HCT116 (cell line): Measurements from ENCODE around the gene RTTN. TPM values are rescaled to one million over a fixed set of nuclear protein-coding genes. Genes with fewer than 3 reads are reported as not detected.

Experiments
- ATAC-seq: fragments of 200-7000 bp; cut with Tn5 transposase; 2 replicates; pipeline ENCODE4 v1.9.1; 2020; ENCODE audit warnings: mild to moderate bottlenecking, moderate library complexity
- BruUV-seq: library from RNA; stranded (reverse); fragments of 400-500 nt; replicated peaks from 2 replicates; lab custom pipeline; 2021; lab: Mats Ljungman, UMichigan
- CTCF ChIA-PET: fragments of 300-600 bp; sonication (Branson Sonifier 250); formaldehyde crosslinking; loops from one replicate; lab custom pipeline; 2021; ENCODE audit warnings: antibody characterized with exemption; lab: Charles Lee
- POLR2A ChIA-PET: fragments of 300-600, 350-600 bp; sonication (Branson Sonifier 250); formaldehyde crosslinking; loops from one replicate; lab custom pipeline; 2021; ENCODE audit warnings: antibody characterized with exemption; lab: Charles Lee
- RAD21 ChIA-PET, 2 experiments: fragments of 300-600 bp; sonication (Branson Sonifier 250); formaldehyde crosslinking; loops; one replicate each; lab custom pipeline; 2023; ENCODE audit warnings: low total read pairs in 2 of 2; ENCODE audit not compliant: uncharacterized antibody in 2 of 2, unreplicated experiment in 2 of 2, low non-redundant PET in 1 of 2; lab: Charles Lee
- DNase-seq: peaks from one replicate; pipeline ENCODE4 v3.0.0-alpha.2; 2010; ENCODE audit warnings: low read depth, low spot score
- H2AFZ ChIP-seq: fragments of 200-600 bp; shearing (Covaris generic), sonication (generic); 2 replicates; pipeline ENCODE4 v1.6.1; 2017; ENCODE audit warnings: low read depth, mixed run types, mixed read lengths, antibody characterized with exemption, low read length; ENCODE audit not compliant: poor library complexity, severe bottlenecking
- H3K27ac ChIP-seq: 2 replicates; pipeline ENCODE4 v1.5.1; 2012; ENCODE audit warnings: low read depth, low read length
- H3K27me3 ChIP-seq: fragments of 200-600 bp; sonication (generic); 2 replicates; pipeline ENCODE4 v1.6.1; 2016; ENCODE audit warnings: mixed run types, low read length, mixed read lengths; ENCODE audit not compliant: insufficient read depth
- H3K36me3 ChIP-seq, 2 experiments: fragments of 200-500 bp in 1 of 2; fragments of 200-600 bp in 1 of 2; sonication (Bioruptor generic) in 1 of 2; sonication (generic) in 1 of 2; 2 replicates each; pipeline versions ENCODE4 v1.5.1 to v1.6.1; 2014 to 2016; ENCODE audit warnings: low read length in 2 of 2, inconsistent platforms in 1 of 2, mixed read lengths in 1 of 2, mixed run types in 1 of 2; ENCODE audit not compliant: insufficient read depth in 2 of 2, control insufficient read depth in 1 of 2
- H3K4me1 ChIP-seq, 2 experiments: fragments of 200-600 bp in 1 of 2; sonication (generic) in 1 of 2; 2 replicates each; pipeline versions ENCODE4 v1.5.1 to v1.6.1; 2012 to 2017; ENCODE audit warnings: low read length in 2 of 2, inconsistent platforms in 1 of 2, mild to moderate bottlenecking in 1 of 2, mixed read lengths in 1 of 2, mixed run types in 1 of 2, moderate library complexity in 1 of 2; ENCODE audit not compliant: insufficient read depth in 2 of 2, control insufficient read depth in 1 of 2
- H3K4me2 ChIP-seq: fragments of 200-600 bp; sonication (generic); 2 replicates; pipeline ENCODE4 v1.6.1; 2017; ENCODE audit warnings: mixed run types, low read length, mixed read lengths
- H3K4me3 ChIP-seq, 2 experiments: fragments of 200-600 bp in 1 of 2; sonication (generic) in 1 of 2; replicated peaks in 1 of 2; 2 replicates each; pipeline ENCODE4 v1.5.1; 2011 to 2016; ENCODE audit warnings: low read length in 2 of 2, control low read depth in 1 of 2, low read depth in 1 of 2, mild to moderate bottlenecking in 1 of 2, mixed read lengths in 1 of 2, mixed run types in 1 of 2
- H3K79me2 ChIP-seq: fragments of 200-600 bp; sonication (generic); 2 replicates; pipeline ENCODE4 v1.6.1; 2017; ENCODE audit warnings: mild to moderate bottlenecking, mixed run types, low read length, moderate library complexity, mixed read lengths; ENCODE audit not compliant: insufficient read depth
- H3K9ac ChIP-seq: fragments of 200-600 bp; sonication (generic); 2 replicates; pipeline ENCODE4 v1.6.1; 2016; ENCODE audit warnings: low read length, mixed read lengths
- H3K9me2 ChIP-seq: fragments of 200-600 bp; sonication (generic), shearing (Covaris generic); 2 replicates; pipeline ENCODE4 v1.6.1; 2017; ENCODE audit warnings: mixed run types, mild to moderate bottlenecking, moderate library complexity; ENCODE audit not compliant: insufficient read depth
- H3K9me3 ChIP-seq, 2 experiments: fragments of 200-500 bp in 1 of 2; fragments of 200-600 bp in 1 of 2; sonication (Bioruptor generic) in 1 of 2; sonication (generic) in 1 of 2; 2 replicates each; pipeline ENCODE4 v1.6.1; 2014 to 2017; ENCODE audit warnings: low read length in 2 of 2, mixed read lengths in 2 of 2, inconsistent platforms in 1 of 2, low read depth in 1 of 2, mild to moderate bottlenecking in 1 of 2, mixed run types in 1 of 2, moderate library complexity in 1 of 2; ENCODE audit not compliant: control insufficient read depth in 1 of 2, insufficient read depth in 1 of 2
- H4K20me1 ChIP-seq: fragments of 200-600 bp; sonication (generic), shearing (Covaris generic); 2 replicates; pipeline ENCODE4 v1.6.1; 2017; ENCODE audit warnings: mixed run types, mild to moderate bottlenecking, moderate library complexity; ENCODE audit not compliant: insufficient read depth
- ATF3 ChIP-seq: IDR thresholded peaks from 2 replicates; pipeline ENCODE4 v1.6.1; 2012
- CBX3 ChIP-seq: IDR thresholded peaks from 2 replicates; pipeline ENCODE4 v1.6.1; 2012; ENCODE audit warnings: low read depth
- CEBPB ChIP-seq: IDR thresholded peaks from 2 replicates; pipeline ENCODE4 v1.6.1; 2012; ENCODE audit warnings: low read depth
- ELF1 ChIP-seq: IDR thresholded peaks from 2 replicates; pipeline ENCODE4 v1.6.1; 2012; ENCODE audit warnings: low read depth, borderline replicate concordance
- EZH2 ChIP-seq: fragments of 200-600 bp; sonication (generic); IDR thresholded peaks from 2 replicates; pipeline ENCODE4 v1.6.1; 2017; ENCODE audit warnings: antibody characterized with exemption, mixed run types
- EZH2phosphoT487 ChIP-seq: fragments of 200-600 bp; IDR thresholded peaks from 2 replicates; pipeline ENCODE4 v1.6.1; 2018; ENCODE audit warnings: antibody characterized with exemption, borderline replicate concordance
- MAX ChIP-seq: IDR thresholded peaks from 2 replicates; pipeline ENCODE4 v1.6.1; 2012
- POLR2AphosphoS5 ChIP-seq: IDR thresholded peaks from 2 replicates; pipeline ENCODE4 v1.6.1; 2011; ENCODE audit warnings: mild to moderate bottlenecking, low read depth, low read length, moderate library complexity
- REST ChIP-seq: IDR thresholded peaks from 2 replicates; pipeline ENCODE4 v1.6.1; 2012; ENCODE audit warnings: low read depth
- SIN3A ChIP-seq: IDR thresholded peaks from 2 replicates; pipeline ENCODE4 v1.6.1; 2012; ENCODE audit warnings: low read depth
- YY1 ChIP-seq: IDR thresholded peaks from 2 replicates; pipeline ENCODE4 v1.6.1; 2011; ENCODE audit warnings: low read length, low read depth, moderate library complexity, mild to moderate bottlenecking; ENCODE audit not compliant: insufficient replicate concordance; ENCODE audit errors: extremely low read depth
- intact Hi-C: fragments of 100-400 bp; cut with micrococcal nuclease; formaldehyde crosslinking; loops from 2 replicates; pipeline ENCODE4 v1.10.0; 2022
- total RNA-seq: library from RNA; stranded (reverse); gene quantifications from one replicate; pipeline ENCODE4 v1.2.1, GENCODE V29; 2021; ENCODE audit not compliant: unreplicated experiment

The RTTN gene
- total RNA-seq, 1 experiment from 2014 or later = 41.2 TPM

- ATAC-seq = no peak
- CTCF ChIA-PET = no interaction called here
Measured at GRCh38 chr18:70148039-70148938, 57.2 kb downstream of the RTTN start.

More at GRCh38 chr18:70148039-70148938, 57.2 kb downstream of the RTTN start:
- no peak for DNase-seq
- Histone ChIP-seq H2AFZ (no peak overlapping the region), H3K4me1 (no peaks in the 10 kb centered on the region), H3K36me3 (peaks cover 14 to 39% of the 10 kb centered on the region in 2 experiments; a peak in 3 of 4 replicates), H4K20me1 (no peaks in the 10 kb centered on the region), H3K4me2 (no peak overlapping the region), H3K4me3 (no peak overlapping the region), H3K9me3 (no peaks in the 10 kb centered on the region), H3K9me2 (no peaks in the 10 kb centered on the region), H3K9ac (no peak overlapping the region), H3K27ac (no peak overlapping the region), H3K79me2 (no peaks in the 10 kb centered on the region; the same call in 1 of the 2 replicates), H3K27me3 (no peaks in the 10 kb centered on the region)
- POLR2A ChIA-PET = no interaction called here
- intact Hi-C loops = no loop called here
- no TSS peak for BruUV-seq
- TF ChIP-seq SIN3A (no peak), CEBPB (no peak), POLR2AphosphoS5 (no peak), REST (no peak), EZH2 (no peak), EZH2phosphoT487 (no peak), ATF3 (no peak), ELF1 (no peak), CBX3 (no peak), YY1 (no peak), MAX (no peak)
- RAD21 ChIA-PET = no interaction called here
